Uterus (tissue), 4 donors: ENCODE results near the gene TMEM125. TPM values are rescaled to one million over a fixed set of nuclear protein-coding genes. Genes with fewer than 3 reads are reported as not detected.

Experiments
- DNase-seq, 2 donors: peaks; one replicate each; pipeline ENCODE4 v3.0.0-alpha.2; 2019 to 2020
- H3K27ac ChIP-seq, 2 donors: fragments of 200-600 bp; sonication (generic); 1 replicate in 1 of 2; 2 replicates in 1 of 2; pipeline ENCODE4 v1.5.1; 2016 to 2018
- H3K27me3 ChIP-seq, 2 donors: fragments of 200-600 bp; sonication (generic); one replicate each; pipeline ENCODE4 v1.5.1; 2018 to 2019; ENCODE audit warnings: control low read depth in 1 of 2
- H3K36me3 ChIP-seq, 2 donors: fragments of 200-600 bp; sonication (generic); one replicate each; pipeline ENCODE4 v1.5.1; 2019; ENCODE audit warnings: control low read depth in 1 of 2
- H3K4me1 ChIP-seq, 2 donors: fragments of 200-600 bp; sonication (generic); one replicate each; pipeline ENCODE4 v1.5.1; 2018 to 2019; ENCODE audit warnings: control low read depth in 1 of 2
- H3K4me3 ChIP-seq, 2 donors: fragments of 200-600 bp; sonication (generic); 1 replicate in 1 of 2; 2 replicates in 1 of 2; pipeline ENCODE4 v1.5.1; 2018 to 2019; ENCODE audit warnings: mild to moderate bottlenecking in 1 of 2
- H3K9me3 ChIP-seq, 2 donors: fragments of 200-600 bp; sonication (generic); one replicate each; pipeline ENCODE4 v1.5.1; 2019; ENCODE audit warnings: control low read depth in 1 of 2
- POLR2A ChIP-seq, 2 donors: fragments of 450-650 bp; IDR thresholded peaks; one replicate each; pipeline ENCODE4 v1.6.1; 2016; ENCODE audit warnings: antibody characterized with exemption in 2 of 2, mild to moderate bottlenecking in 1 of 2, moderate library complexity in 1 of 2
- intact Hi-C: fragments of 100-400 bp; cut with DNase I; formaldehyde crosslinking; loops from one replicate; pipeline ENCODE4 v1.15.1; 2023; ENCODE audit warnings: low total_unique reads
- total RNA-seq, 4 donors: library from RNA; depleted of rRNA in 3 of 4; stranded (reverse); fragments of >200 nt in 3 of 4; gene quantifications; one replicate each; pipeline versions ENCODE4 v1.1.0 to v1.2.4, GENCODE V29; 2014 to 2023
- TF ChIP-seq, protein P1 (sequence below), 4 experiments: fragments of 200-600 bp in 2 of 4; fragments of 450-650 bp in 2 of 4; sonication (generic) in 2 of 4; IDR thresholded peaks; one replicate each; pipeline ENCODE4 v1.5.1; 2016 to 2019; ENCODE audit warnings: antibody characterized with exemption in 4 of 4, mild to moderate bottlenecking in 2 of 4, moderate library complexity in 1 of 4
- donor health status: DM: yes; HTN: yes; CAD: no.

TMEM125 gene
- total RNA-seq, 4 donors from 2014 or later: 0.55 to 3.6 TPM; not detected in 2

DNA sequence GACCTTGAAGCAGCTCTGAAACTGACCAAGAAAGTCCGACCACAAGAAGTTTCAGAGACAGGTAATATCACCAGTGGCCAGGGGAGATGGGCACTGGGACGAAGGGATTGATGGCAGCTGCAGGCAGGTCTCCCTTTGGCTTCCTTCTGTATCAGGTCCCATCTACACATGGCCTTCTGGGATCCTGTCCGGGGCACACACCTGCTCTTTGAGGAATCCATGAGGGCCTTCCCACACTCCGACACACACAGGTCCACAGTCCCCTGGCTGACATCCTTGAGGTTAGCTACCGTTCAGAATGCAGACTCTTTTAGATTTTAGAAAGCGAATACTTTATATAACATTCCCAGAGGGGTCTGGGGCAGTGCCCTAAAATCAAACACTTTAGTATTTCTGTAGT lies 26.5 kb upstream of the TMEM125 start:
- no peaks in the 10 kb centered on the region for H3K36me3 ChIP-seq
- no peak overlapping the region for H3K27ac ChIP-seq
- H3K27me3 ChIP-seq: no peaks in the 10 kb centered on the region
- H3K9me3 ChIP-seq: no peaks in the 10 kb centered on the region
- intact Hi-C loops: no loop called here
- no peak overlapping the region for H3K4me3 ChIP-seq
- TF ChIP-seq, protein P1, sequence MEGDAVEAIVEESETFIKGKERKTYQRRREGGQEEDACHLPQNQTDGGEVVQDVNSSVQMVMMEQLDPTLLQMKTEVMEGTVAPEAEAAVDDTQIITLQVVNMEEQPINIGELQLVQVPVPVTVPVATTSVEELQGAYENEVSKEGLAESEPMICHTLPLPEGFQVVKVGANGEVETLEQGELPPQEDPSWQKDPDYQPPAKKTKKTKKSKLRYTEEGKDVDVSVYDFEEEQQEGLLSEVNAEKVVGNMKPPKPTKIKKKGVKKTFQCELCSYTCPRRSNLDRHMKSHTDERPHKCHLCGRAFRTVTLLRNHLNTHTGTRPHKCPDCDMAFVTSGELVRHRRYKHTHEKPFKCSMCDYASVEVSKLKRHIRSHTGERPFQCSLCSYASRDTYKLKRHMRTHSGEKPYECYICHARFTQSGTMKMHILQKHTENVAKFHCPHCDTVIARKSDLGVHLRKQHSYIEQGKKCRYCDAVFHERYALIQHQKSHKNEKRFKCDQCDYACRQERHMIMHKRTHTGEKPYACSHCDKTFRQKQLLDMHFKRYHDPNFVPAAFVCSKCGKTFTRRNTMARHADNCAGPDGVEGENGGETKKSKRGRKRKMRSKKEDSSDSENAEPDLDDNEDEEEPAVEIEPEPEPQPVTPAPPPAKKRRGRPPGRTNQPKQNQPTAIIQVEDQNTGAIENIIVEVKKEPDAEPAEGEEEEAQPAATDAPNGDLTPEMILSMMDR (IDR thresholded peaks at IDR 0.05): no peak
- TF ChIP-seq POLR2A (IDR thresholded peaks at IDR 0.05): no peak
- no peak for DNase-seq
- H3K4me1 ChIP-seq: no peaks in the 10 kb centered on the region

DNA sequence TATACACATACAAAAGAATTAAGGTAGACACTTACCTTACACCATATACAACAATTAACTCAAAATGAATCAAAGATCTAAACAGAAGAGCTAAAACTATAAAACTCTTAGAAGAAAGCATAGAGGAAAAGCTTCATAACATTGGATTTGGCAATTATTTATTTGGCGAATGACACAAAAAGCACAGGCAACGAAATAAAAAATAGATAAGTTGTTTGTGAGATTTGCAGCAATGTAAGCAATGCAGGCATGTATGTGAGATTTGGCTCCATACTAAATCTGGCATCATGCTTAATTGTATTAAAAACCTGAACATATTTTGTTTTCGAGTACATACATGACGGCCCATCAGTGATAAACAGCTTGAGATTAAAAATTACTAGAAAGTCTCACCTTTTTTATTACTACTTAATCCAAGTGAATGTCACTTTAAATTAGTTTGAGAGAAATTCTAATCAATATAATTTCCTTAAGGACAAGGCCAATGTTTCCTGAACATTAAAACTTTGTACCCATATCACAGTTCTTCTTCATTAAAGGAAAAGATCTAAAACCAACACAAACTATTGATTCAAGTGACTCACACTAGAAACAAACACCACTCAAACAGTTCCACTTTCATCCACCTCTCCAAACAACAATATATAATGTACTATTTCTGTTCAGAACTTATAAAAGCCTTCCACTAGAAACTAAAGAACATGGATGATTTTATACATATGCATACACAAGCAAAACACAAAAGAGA lies 23.1 kb upstream of the TMEM125 start:
- H3K4me3 ChIP-seq: no peak overlapping the region
- H3K27ac ChIP-seq: no peak overlapping the region
- TF ChIP-seq POLR2A (IDR thresholded peaks at IDR 0.05): no peak
- TF ChIP-seq, protein P1 (IDR thresholded peaks at IDR 0.05): no peak
- intact Hi-C loops: no loop called here
- H3K36me3 ChIP-seq: no peaks in the 10 kb centered on the region
- DNase-seq: no peak
- H3K9me3 ChIP-seq: no peaks in the 10 kb centered on the region
- H3K4me1 ChIP-seq: no peaks in the 10 kb centered on the region
- H3K27me3 ChIP-seq: no peaks in the 10 kb centered on the region

DNA sequence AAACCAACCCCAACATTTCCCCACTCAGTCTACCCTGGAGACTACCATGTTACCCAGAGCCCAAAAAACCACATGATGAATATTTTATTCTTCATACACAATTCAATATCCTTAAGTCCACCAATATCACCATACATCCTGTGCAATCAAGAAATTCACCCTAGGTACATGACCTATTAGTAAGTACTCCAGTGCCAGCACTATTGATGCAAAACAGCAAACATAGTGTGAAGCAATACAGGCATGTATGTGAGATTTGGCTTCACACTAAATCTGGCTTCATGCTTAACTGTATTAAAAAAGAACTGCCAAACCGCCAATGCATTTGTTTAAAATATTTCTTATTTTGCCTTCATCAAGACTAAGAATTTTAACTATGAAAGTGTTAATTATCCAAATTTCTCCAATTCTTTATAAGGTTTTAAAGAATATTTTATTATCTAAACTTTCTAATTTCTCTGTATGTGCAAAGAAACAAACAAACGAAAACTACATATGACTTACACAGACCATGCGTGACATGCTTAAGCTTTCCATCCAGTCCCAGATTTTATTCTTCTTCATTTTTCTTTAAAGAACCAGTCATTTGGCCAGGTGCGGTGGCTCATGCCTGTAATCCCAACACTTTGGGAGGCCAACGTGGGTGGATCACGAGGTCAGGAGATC lies 22.4 kb upstream of the TMEM125 start:
- DNase-seq: no peak
- no peaks in the 10 kb centered on the region for H3K27me3 ChIP-seq
- H3K9me3 ChIP-seq: no peaks in the 10 kb centered on the region
- intact Hi-C loops: no loop called here
- no peaks in the 10 kb centered on the region for H3K36me3 ChIP-seq
- H3K4me3 ChIP-seq: no peak overlapping the region
- TF ChIP-seq POLR2A (IDR thresholded peaks at IDR 0.05): no peak
- TF ChIP-seq, protein P1 (IDR thresholded peaks at IDR 0.05): no peak
- no peaks in the 10 kb centered on the region for H3K4me1 ChIP-seq
- H3K27ac ChIP-seq: no peak overlapping the region

GRCh38 chr1:43250351-43250761 lies 19.4 kb upstream of the TMEM125 start:
- no peaks in the 10 kb centered on the region for H3K9me3 ChIP-seq
- no peak for DNase-seq
- H3K4me3 ChIP-seq: no peak overlapping the region
- intact Hi-C loops: no loop called here
- no peaks in the 10 kb centered on the region for H3K36me3 ChIP-seq
- TF ChIP-seq, protein P1 (IDR thresholded peaks at IDR 0.05): no peak
- TF ChIP-seq POLR2A (IDR thresholded peaks at IDR 0.05): no peak
- no peak overlapping the region for H3K27ac ChIP-seq
- H3K4me1 ChIP-seq: no peaks in the 10 kb centered on the region
- no peaks in the 10 kb centered on the region for H3K27me3 ChIP-seq

- Histone ChIP-seq H3K4me3 (no peak overlapping the region), H3K4me1 (no peaks in the 10 kb centered on the region), H3K36me3 (no peaks in the 10 kb centered on the region), H3K9me3 (no peaks in the 10 kb centered on the region), H3K27ac (no peak overlapping the region), H3K27me3 (no peaks in the 10 kb centered on the region)
- intact Hi-C loops: no loop called here
- TF ChIP-seq, protein P1 (IDR thresholded peaks at IDR 0.05): no peak
- no peak for TF ChIP-seq POLR2A (IDR thresholded peaks at IDR 0.05)
- no peak for DNase-seq
Observed at GRCh38 chr1:43251024-43251423, 18.8 kb upstream of the TMEM125 start.
